Aorta (tissue), 4 donors: ENCODE results near the gene NTN1. TPM values are rescaled to one million over a fixed set of nuclear protein-coding genes. Genes with fewer than 3 reads are reported as not detected.

Experiments
- polyA plus RNA-seq, 2 donors: library from polyadenylated mRNA; stranded (reverse); fragments of 200-250 nt; gene quantifications; one replicate each; pipeline ENCODE4 v1.2.3, GENCODE V29; 2013
- total RNA-seq, 2 donors: library from RNA; stranded (reverse); fragmentation: NEBNext Ultra II Directional; extraction: Animal tissue kit (Norgen Biotek cat#: 25700); gene quantifications; one replicate each; pipeline ENCODE4 v1.2.1, GENCODE V29; 2021
- donor health status: healthy with polysubstance abuse.
- donor health status: Bipolar disorder and iron deficiency.
- donor health status: DM: no; HTN: no; CAD: no.
- donor health status: DM: yes; HTN: yes; CAD: no.

The NTN1 gene
- total and polyA plus RNA-seq, 4 donors, result 6.6 to 90.4 (median 37.1) TPM

Other genes with a start within 250 kb of the NTN1 start
- gene MFSD6L, start 222.1 kb upstream of the NTN1 start, total RNA-seq, result under 1 TPM; 0.19 to 0.39 TPM
- not detected for gene MFSD6L, start 222.1 kb upstream of the NTN1 start, polyA plus RNA-seq
- 1 to 10 TPM; 1.3 to 3.5 TPM for gene PIK3R6, start 153.8 kb upstream of the NTN1 start, total RNA-seq
- gene PIK3R6, start 153.8 kb upstream of the NTN1 start, polyA plus RNA-seq, result under 1 TPM; 0.10 to 0.75 TPM
- 10 to 100 TPM; 18.4 to 18.5 TPM for gene PIK3R5, start 55.8 kb upstream of the NTN1 start, total RNA-seq
- 1 to 10 TPM; 1.4 to 8.4 TPM for gene PIK3R5, start 55.8 kb upstream of the NTN1 start, polyA plus RNA-seq